IMR-90 (cell line): Measurements from ENCODE around the gene KRTAP2-1. TPM values are rescaled to one million over a fixed set of nuclear protein-coding genes. Genes with fewer than 3 reads are reported as not detected.
"Not testable (repeated sequence)": the region's sequence is repeated elsewhere in the genome, so short reads cannot be mapped to it uniquely, and the experiment has no call there.

Source experiments
- ATAC-seq: fragments of 200-7000 bp; cut with Tn5 transposase; 2 replicates; pipeline ENCODE4 v1.9.1; 2020; ENCODE audit warnings: low read depth, mild to moderate bottlenecking, moderate library complexity
- BruUV-seq: library from RNA; stranded (reverse); fragments of 400-500 nt; replicated peaks from 2 replicates; lab custom pipeline; 2021; lab: Mats Ljungman, UMichigan
- CTCF ChIA-PET: fragments of 300-600 bp; formaldehyde crosslinking; extraction: SDS; loops from one replicate; lab custom pipeline; 2021; ENCODE audit warnings: antibody characterized with exemption; lab: Yijun Ruan, JAX
- POLR2A ChIA-PET: fragments of 300-600 bp; sonication (Branson Sonifier 250); formaldehyde crosslinking; loops from one replicate; lab custom pipeline; 2022; ENCODE audit warnings: antibody characterized with exemption; ENCODE audit not compliant: unreplicated experiment; lab: Charles Lee
- DNase-seq: peaks from one replicate; pipeline ENCODE4 v3.0.0; 2013
- H2AFZ ChIP-seq: replicated peaks from 2 replicates; pipeline ENCODE3; 2013; ENCODE audit warnings: low read length, mild to moderate bottlenecking; ENCODE audit not compliant: poor library complexity
- H2AK5ac ChIP-seq: 2 replicates; pipeline ENCODE4 v1.6.1; 2013; ENCODE audit warnings: low read depth, low read length, inconsistent platforms
- H2AK9ac ChIP-seq: replicated peaks from 2 replicates; pipeline ENCODE3; 2013; ENCODE audit warnings: mild to moderate bottlenecking, low read depth, low read length, moderate library complexity; ENCODE audit not compliant: poor library complexity
- H2BK120ac ChIP-seq: 2 replicates; pipeline ENCODE4 v1.6.1; 2013; ENCODE audit warnings: low read depth, low read length, inconsistent platforms
- H2BK15ac ChIP-seq: 3 replicates; pipeline ENCODE4 v1.6.1; 2013; ENCODE audit warnings: low read depth, low read length, inconsistent platforms
- H2BK20ac ChIP-seq: 2 replicates; pipeline ENCODE4 v1.6.1; 2013; ENCODE audit warnings: low read depth, mild to moderate bottlenecking, inconsistent platforms, low read length, moderate library complexity
- H2BK5ac ChIP-seq: 2 replicates; pipeline ENCODE4 v1.6.1; 2013; ENCODE audit warnings: mild to moderate bottlenecking, low read depth, low read length, inconsistent platforms; ENCODE audit not compliant: poor library complexity, severe bottlenecking
- H3K14ac ChIP-seq: replicated peaks from 2 replicates; pipeline ENCODE4 v1.6.1; 2013; ENCODE audit warnings: low read depth, low read length, inconsistent platforms
- H3K18ac ChIP-seq: 2 replicates; pipeline ENCODE4 v1.6.1; 2013; ENCODE audit warnings: low read depth, low read length, control low read depth
- H3K23ac ChIP-seq: 2 replicates; pipeline ENCODE4 v1.6.1; 2013; ENCODE audit warnings: low read depth, low read length, inconsistent platforms
- H3K27ac ChIP-seq: 2 replicates; pipeline ENCODE4 v1.5.1; 2013; ENCODE audit warnings: mild to moderate bottlenecking, control low read depth, low read length; ENCODE audit not compliant: insufficient read depth
- H3K27me3 ChIP-seq: 2 replicates; pipeline ENCODE4 v1.6.1; 2013; ENCODE audit warnings: low read length; ENCODE audit not compliant: control insufficient read depth, insufficient read depth
- H3K36me3 ChIP-seq: 2 replicates; pipeline ENCODE4 v1.6.1; 2013; ENCODE audit warnings: low read length, mixed read lengths; ENCODE audit not compliant: control insufficient read depth, insufficient read depth
- H3K4ac ChIP-seq: 2 replicates; pipeline ENCODE4 v1.6.1; 2013; ENCODE audit warnings: low read depth, low read length, inconsistent platforms
- H3K4me1 ChIP-seq: 2 replicates; pipeline ENCODE4 v1.6.1; 2013; ENCODE audit warnings: low read length, mixed read lengths; ENCODE audit not compliant: control insufficient read depth, insufficient read depth
- H3K4me2 ChIP-seq: 2 replicates; pipeline ENCODE4 v1.6.1; 2013; ENCODE audit warnings: low read depth, mild to moderate bottlenecking, control low read depth, low read length, moderate library complexity
- H3K4me3 ChIP-seq: 2 replicates; pipeline ENCODE4 v1.5.1; 2013; ENCODE audit warnings: low read depth, mild to moderate bottlenecking, control low read depth, low read length, moderate library complexity; ENCODE audit not compliant: insufficient read depth
- H3K56ac ChIP-seq: 2 replicates; pipeline ENCODE4 v1.6.1; 2013; ENCODE audit warnings: low read length, inconsistent platforms; ENCODE audit not compliant: insufficient read depth; ENCODE audit errors: extremely low read depth
- H3K79me1 ChIP-seq, 2 experiments: 2 replicates each; pipeline ENCODE4 v1.6.1; 2013; ENCODE audit warnings: low read length in 2 of 2, inconsistent platforms in 1 of 2, low read depth in 1 of 2
- H3K9ac ChIP-seq: 2 replicates; pipeline ENCODE4 v1.6.1; 2013; ENCODE audit warnings: low read depth, low read length, control low read depth
- H3K9me1 ChIP-seq: 2 replicates; pipeline ENCODE4 v1.6.1; 2013; ENCODE audit warnings: low read length, inconsistent platforms; ENCODE audit not compliant: insufficient read depth
- H3K9me3 ChIP-seq: 2 replicates; pipeline ENCODE4 v1.6.1; 2013; ENCODE audit warnings: low read length; ENCODE audit not compliant: control insufficient read depth, insufficient read depth
- H4K20me1 ChIP-seq: 2 replicates; pipeline ENCODE4 v1.6.1; 2013; ENCODE audit warnings: low read length, inconsistent platforms; ENCODE audit not compliant: insufficient read depth
- H4K5ac ChIP-seq: 2 replicates; pipeline ENCODE4 v1.6.1; 2013; ENCODE audit warnings: mild to moderate bottlenecking, low read depth, low read length, control low read depth
- H4K8ac ChIP-seq, 2 experiments: 2 replicates each; pipeline ENCODE4 v1.6.1; 2013; ENCODE audit warnings: low read depth in 2 of 2, low read length in 2 of 2, control low read depth in 1 of 2, inconsistent platforms in 1 of 2
- H4K91ac ChIP-seq: 2 replicates; pipeline ENCODE4 v1.6.1; 2013; ENCODE audit warnings: low read depth, low read length, inconsistent platforms; ENCODE audit not compliant: insufficient read depth
- BHLHE40 ChIP-seq: fragments of 150-350 bp; IDR thresholded peaks from 2 replicates; pipeline ENCODE4 v1.6.1; 2016; ENCODE audit warnings: mild to moderate bottlenecking, low read depth, low read length
- NFE2L2 ChIP-seq: fragments of 150-350 bp; IDR thresholded peaks from 2 replicates; pipeline ENCODE4 v1.6.1; 2016; ENCODE audit warnings: low read depth, mild to moderate bottlenecking, low read length
- WGBS, 2 experiments: methylation state at CpG; one replicate each; pipeline versions ENCODE4 v1.1.5 to v1.1.7; 2013; ENCODE audit warnings: missing lambda C conversion rate in 2 of 2; ENCODE audit not compliant: insufficient read length in 1 of 2; ENCODE audit errors: extremely low coverage in 2 of 2; 5-methylcytosine and 5-hydroxymethylcytosine counted together
- dilution Hi-C: fragments of 300-500 bp; cut with HindIII; formaldehyde crosslinking; loops from one replicate; pipeline ENCODE4 v1.14.3; 2018; ENCODE audit warnings: low sequenced_read_pairs; ENCODE audit not compliant: unreplicated experiment
- in situ Hi-C: fragments of 300-500 bp; cut with MboI; formaldehyde crosslinking; loops from 3 replicates; pipeline ENCODE4 v1.14.3; 2019; ENCODE audit warnings: low sequenced_read_pairs, inconsistent platforms, mixed read lengths
- intact Hi-C: fragments of 100-400 bp; cut with micrococcal nuclease; formaldehyde crosslinking; loops from 2 replicates; pipeline ENCODE4 v1.10.0; 2022
- polyA plus RNA-seq, 3 experiments: library from polyadenylated mRNA; depleted of rRNA; stranded (reverse); fragments of >200 nt; gene quantifications; 2 replicates each; pipeline ENCODE4 v1.2.3, GENCODE V29; 2012; ENCODE audit warnings: low replicate concordance in 1 of 3
- total RNA-seq: library from RNA; depleted of rRNA; stranded (reverse); fragments of >200 nt; gene quantifications from 2 replicates; pipeline ENCODE4 v1.2.3, GENCODE V29; 2012

Gene KRTAP2-1
- total and polyA plus RNA-seq, 2 of the 4 experiments (the other 2 are of a cell fraction), result not detected

GRCh38 chr17:41065829-41066624 lies 18.9 kb upstream of the KRTAP2-1 start, which contains the start of gene KRTAP2-4 (continued):
- TF ChIP-seq BHLHE40, result peak; percentile 77
- TF ChIP-seq NFE2L2, result peak; percentile 56; the same call in 1 of the 2 replicates

GRCh38 chr17:41065016-41065689 lies 18.0 kb upstream of the KRTAP2-1 start:
- DNase-seq, H3K9me1 ChIP-seq, H4K20me1 ChIP-seq, ATAC-seq, H3K9me3 ChIP-seq, H3K23ac ChIP-seq, H3K27ac ChIP-seq, BruUV-seq, CTCF ChIA-PET, POLR2A ChIA-PET, H3K56ac ChIP-seq, H3K4me3 ChIP-seq, H3K79me1 ChIP-seq, dilution Hi-C loops, H3K4me2 ChIP-seq, H3K36me3 ChIP-seq, in situ Hi-C loops, H2AFZ ChIP-seq, intact Hi-C loops, H3K27me3 ChIP-seq, H2AK9ac ChIP-seq, H3K9ac ChIP-seq: not testable (repeated sequence)
- Histone ChIP-seq H3K18ac (peak overlapping the region; percentile 75; the same call in 1 of the 2 replicates), H4K8ac (peak overlapping the region; percentile 33 to 71; a peak in 3 of 4 replicates), H2AK5ac (peak overlapping the region; percentile 91; the same call in 1 of the 2 replicates), H4K91ac (peak overlapping the region; percentile 83), H3K4ac (peak overlapping the region; percentile 80), H4K5ac (peak overlapping the region; percentile 67; the same call in 1 of the 2 replicates), H2BK20ac (peak overlapping the region; percentile 98), H2BK15ac (peak overlapping the region; percentile 95), H3K14ac (peak overlapping the region; percentile 79), H3K4me1 (peaks cover 11% of the 10 kb centered on the region; the same call in 1 of the 2 replicates), H2BK120ac (peak overlapping the region; percentile 97), H2BK5ac (peak overlapping the region; percentile 42)
- 90% methylated on average over 2 of the region's 16 CpGs; no CpG with 5 or more reads in 1 of the 2 experiments for WGBS, 2 experiments
